DOHH2 (cell line): ENCODE measurements around the gene SMOC2.

Experiments
- H3F3A ChIP-seq: fragments of 200-600 bp; sonication (generic), shearing (Covaris generic); 2 replicates; pipeline ENCODE4 v1.6.0; 2016; ENCODE audit warnings: antibody characterized with exemption, mild to moderate bottlenecking; ENCODE audit not compliant: control insufficient read depth, insufficient read depth
- H3K27ac ChIP-seq: fragments of 200-600 bp; sonication (generic); 2 replicates; pipeline ENCODE4 v1.5.1; 2014; ENCODE audit warnings: low read depth, mild to moderate bottlenecking, low read length, moderate library complexity
- H3K27me3 ChIP-seq: fragments of 200-600 bp; sonication (generic); 2 replicates; pipeline ENCODE4 v1.6.1; 2014; ENCODE audit warnings: mild to moderate bottlenecking, low read length, mixed read lengths; ENCODE audit not compliant: control insufficient read depth
- H3K36me3 ChIP-seq: fragments of 200-600 bp; sonication (generic); 2 replicates; pipeline ENCODE4 v1.6.1; 2014; ENCODE audit warnings: mild to moderate bottlenecking, low read length, moderate library complexity, mixed read lengths; ENCODE audit not compliant: control insufficient read depth
- H3K4me1 ChIP-seq: fragments of 200-600 bp; sonication (generic); 2 replicates; pipeline ENCODE4 v1.6.1; 2014; ENCODE audit warnings: mild to moderate bottlenecking, low read length, mixed read lengths; ENCODE audit not compliant: control insufficient read depth
- H3K4me2 ChIP-seq: fragments of 200-600 bp; sonication (generic); 2 replicates; pipeline ENCODE4 v1.6.0; 2014; ENCODE audit warnings: mild to moderate bottlenecking, low read length, moderate library complexity
- H3K4me3 ChIP-seq: fragments of 200-600 bp; sonication (generic); 2 replicates; pipeline ENCODE4 v1.5.1; 2014; ENCODE audit warnings: mild to moderate bottlenecking, low read length, mixed read lengths
- H3K79me2 ChIP-seq: fragments of 200-600 bp; sonication (generic); 2 replicates; pipeline ENCODE4 v1.6.1; 2014; ENCODE audit warnings: mild to moderate bottlenecking, low read length, mixed read lengths; ENCODE audit not compliant: control insufficient read depth
- H3K9me2 ChIP-seq: fragments of 200-600 bp; sonication (generic); replicated peaks from 2 replicates; pipeline ENCODE4 v1.6.1; 2014; ENCODE audit warnings: mild to moderate bottlenecking, low read length, mixed read lengths; ENCODE audit not compliant: control insufficient read depth
- H3K9me3 ChIP-seq: fragments of 200-600 bp; sonication (generic); 2 replicates; pipeline ENCODE4 v1.6.1; 2014; ENCODE audit warnings: antibody characterized with exemption, low read length, mixed read lengths; ENCODE audit not compliant: control insufficient read depth, insufficient read depth
- H4K20me1 ChIP-seq: fragments of 200-600 bp; sonication (generic); 2 replicates; pipeline ENCODE4 v1.6.0; 2014; ENCODE audit warnings: low read depth, mild to moderate bottlenecking, antibody characterized with exemption, low read length, moderate library complexity; ENCODE audit not compliant: control insufficient read depth, insufficient read depth
- EZH2phosphoT487 ChIP-seq: fragments of 200-600 bp; sonication (generic); IDR thresholded peaks from 2 replicates; pipeline ENCODE4 v1.6.1; 2017; ENCODE audit warnings: borderline replicate concordance, mild to moderate bottlenecking, antibody characterized with exemption, low read length, moderate library complexity, mixed read lengths
- TF ChIP-seq, protein P1 (sequence below): fragments of 200-600 bp; sonication (generic); IDR thresholded peaks from one replicate; pipeline ENCODE4 v1.5.1; 2014; ENCODE audit warnings: antibody characterized with exemption, mild to moderate bottlenecking, low read depth, low read length; ENCODE audit not compliant: poor library complexity, severe bottlenecking

Gene SMOC2

DNA sequence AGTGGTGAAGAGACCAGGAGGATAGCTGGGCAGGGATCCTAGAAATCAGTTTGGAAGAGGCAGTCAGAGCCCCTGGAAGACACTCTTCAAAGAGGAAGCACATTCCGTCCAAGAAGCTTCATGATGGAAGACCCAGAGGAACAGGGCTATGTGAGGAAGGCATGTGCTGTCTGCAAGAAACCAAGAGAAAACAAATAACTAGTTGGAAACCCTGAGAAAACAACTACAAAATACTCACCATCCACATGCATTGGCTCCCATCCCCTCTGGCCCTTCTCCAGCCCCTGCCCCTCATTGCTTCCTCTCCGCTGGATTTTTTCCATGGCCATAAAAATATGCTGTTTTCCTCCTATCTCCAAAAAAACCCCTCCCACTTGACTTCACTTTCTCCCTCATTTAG is 40.9 kb upstream of the SMOC2 start:
- no peak overlapping the region for H3K4me3 ChIP-seq
- no peaks in the 10 kb centered on the region for H3K27me3 ChIP-seq
- no peaks in the 10 kb centered on the region for H3K4me1 ChIP-seq

DNA sequence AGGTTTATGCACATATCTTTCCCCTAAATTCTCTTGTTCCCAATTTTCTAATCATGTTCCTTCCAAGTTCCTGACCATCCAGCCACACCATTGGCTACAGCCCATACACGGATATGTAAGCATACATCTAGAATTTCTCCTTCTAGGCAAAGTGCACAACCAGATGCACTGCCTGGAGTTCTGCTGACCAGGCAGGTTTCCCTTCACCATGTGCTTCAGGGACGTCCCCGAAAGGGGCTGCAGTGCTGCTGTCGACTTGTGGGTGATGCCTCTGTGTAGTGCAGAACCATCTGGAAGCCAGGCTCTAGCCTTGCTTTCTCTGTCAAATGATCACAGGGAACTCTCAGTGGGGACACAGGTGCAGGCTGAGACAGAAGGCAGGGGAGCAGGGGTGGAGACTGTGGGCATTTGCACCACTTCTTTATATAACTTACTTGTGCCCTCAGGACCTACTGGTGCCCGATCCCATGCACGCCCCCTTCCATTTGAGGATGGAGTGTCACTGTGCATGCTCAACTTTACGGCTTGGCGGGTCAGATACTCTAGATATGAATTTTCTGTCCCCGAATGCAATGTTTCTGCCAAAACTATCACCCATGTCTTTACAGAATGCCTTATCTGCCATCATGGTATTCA is 37.5 kb upstream of the SMOC2 start:
- no peaks in the 10 kb centered on the region for H3K79me2 ChIP-seq
- no peak for TF ChIP-seq EZH2phosphoT487
- TF ChIP-seq, protein P1, sequence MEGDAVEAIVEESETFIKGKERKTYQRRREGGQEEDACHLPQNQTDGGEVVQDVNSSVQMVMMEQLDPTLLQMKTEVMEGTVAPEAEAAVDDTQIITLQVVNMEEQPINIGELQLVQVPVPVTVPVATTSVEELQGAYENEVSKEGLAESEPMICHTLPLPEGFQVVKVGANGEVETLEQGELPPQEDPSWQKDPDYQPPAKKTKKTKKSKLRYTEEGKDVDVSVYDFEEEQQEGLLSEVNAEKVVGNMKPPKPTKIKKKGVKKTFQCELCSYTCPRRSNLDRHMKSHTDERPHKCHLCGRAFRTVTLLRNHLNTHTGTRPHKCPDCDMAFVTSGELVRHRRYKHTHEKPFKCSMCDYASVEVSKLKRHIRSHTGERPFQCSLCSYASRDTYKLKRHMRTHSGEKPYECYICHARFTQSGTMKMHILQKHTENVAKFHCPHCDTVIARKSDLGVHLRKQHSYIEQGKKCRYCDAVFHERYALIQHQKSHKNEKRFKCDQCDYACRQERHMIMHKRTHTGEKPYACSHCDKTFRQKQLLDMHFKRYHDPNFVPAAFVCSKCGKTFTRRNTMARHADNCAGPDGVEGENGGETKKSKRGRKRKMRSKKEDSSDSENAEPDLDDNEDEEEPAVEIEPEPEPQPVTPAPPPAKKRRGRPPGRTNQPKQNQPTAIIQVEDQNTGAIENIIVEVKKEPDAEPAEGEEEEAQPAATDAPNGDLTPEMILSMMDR: no peak
- no peaks in the 10 kb centered on the region for H4K20me1 ChIP-seq
- no peaks in the 10 kb centered on the region for H3K9me2 ChIP-seq
- no peaks in the 10 kb centered on the region; the same call in 1 of the 2 replicates for H3K9me3 ChIP-seq
- no peaks in the 10 kb centered on the region for H3K36me3 ChIP-seq
- H3K4me1 ChIP-seq: no peaks in the 10 kb centered on the region
- H3K27me3 ChIP-seq: no peaks in the 10 kb centered on the region
- H3K27ac ChIP-seq: no peak overlapping the region
- H3K4me2 ChIP-seq: no peak overlapping the region
- H3F3A ChIP-seq: no peaks in the 10 kb centered on the region
- H3K4me3 ChIP-seq: no peak overlapping the region

More for the DNA sequence above, 40.9 kb upstream of the SMOC2 start:
- Histone ChIP-seq H4K20me1 (no peaks in the 10 kb centered on the region), H3F3A (no peaks in the 10 kb centered on the region), H3K27ac (no peak overlapping the region), H3K9me3 (peaks cover 6% of the 10 kb centered on the region; the same call in 1 of the 2 replicates), H3K36me3 (no peaks in the 10 kb centered on the region), H3K9me2 (no peaks in the 10 kb centered on the region), H3K4me2 (no peak overlapping the region), H3K79me2 (no peaks in the 10 kb centered on the region)
- TF ChIP-seq EZH2phosphoT487: no peak
- TF ChIP-seq, protein P1: no peak

DNA sequence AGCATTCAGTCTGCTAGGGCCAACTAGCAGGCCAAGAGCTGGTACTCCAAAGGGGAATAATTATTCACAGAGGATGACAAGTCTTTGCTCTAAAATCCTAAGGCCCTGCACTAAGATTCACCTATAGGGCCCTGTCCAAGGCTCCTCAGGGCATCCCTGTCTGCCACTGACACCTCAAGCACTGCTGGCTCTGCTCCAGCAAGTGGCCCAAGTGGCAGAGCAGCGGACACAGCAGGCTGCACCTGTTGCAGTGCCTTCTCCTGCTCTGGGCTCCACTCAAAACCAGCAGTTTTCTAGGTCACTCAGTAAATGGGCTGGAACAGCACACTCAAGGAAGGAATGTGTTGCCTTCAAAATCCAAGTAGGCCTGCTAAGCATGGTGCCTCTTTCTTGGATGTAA is 36.4 kb upstream of the SMOC2 start:
- TF ChIP-seq EZH2phosphoT487: no peak
- TF ChIP-seq, protein P1: no peak

More for the DNA sequence above, 36.4 kb upstream of the SMOC2 start:
- no peaks in the 10 kb centered on the region for H3K79me2 ChIP-seq
- no peaks in the 10 kb centered on the region for H3K36me3 ChIP-seq
- no peaks in the 10 kb centered on the region for H3K9me2 ChIP-seq
- H4K20me1 ChIP-seq: no peaks in the 10 kb centered on the region
- no peaks in the 10 kb centered on the region; the same call in 1 of the 2 replicates for H3K9me3 ChIP-seq
- no peak overlapping the region for H3K4me3 ChIP-seq
- no peaks in the 10 kb centered on the region for H3K27me3 ChIP-seq
- no peak overlapping the region for H3K27ac ChIP-seq
- no peak overlapping the region for H3K4me2 ChIP-seq
- H3K4me1 ChIP-seq: no peaks in the 10 kb centered on the region
- H3F3A ChIP-seq: no peaks in the 10 kb centered on the region
